Activated T-cell treated with anti-CD3 and anti-CD28 coated beads, Interleukin-2, amount 50 U/mL, for 1 hour (primary cell): ENCODE measurements around the gene ITIH5.

Experiments
- DNase-seq: peaks from one replicate; pipeline ENCODE4 v3.0.0-alpha.2; 2020

ITIH5 gene

DNA sequence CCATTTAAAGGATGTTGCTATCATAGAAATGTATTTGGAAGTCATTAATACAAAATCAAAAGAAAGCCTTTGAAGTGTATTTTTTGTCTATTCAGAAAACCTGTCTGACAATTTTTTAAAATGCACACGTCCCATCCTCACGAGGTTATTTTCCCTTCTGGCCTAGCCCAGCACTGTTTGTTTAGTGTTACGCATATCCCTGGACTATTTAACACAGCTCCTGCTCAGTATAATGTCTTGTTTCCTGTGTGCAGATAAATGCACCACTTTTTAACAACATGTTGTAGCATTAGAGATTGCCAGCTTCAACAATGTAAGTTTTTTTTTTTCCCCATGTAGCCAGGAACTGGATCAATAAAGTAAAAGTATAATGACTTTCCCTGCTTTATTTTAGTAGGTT, 153.3 kb downstream of the ITIH5 start:
- no peak for DNase-seq

DNA sequence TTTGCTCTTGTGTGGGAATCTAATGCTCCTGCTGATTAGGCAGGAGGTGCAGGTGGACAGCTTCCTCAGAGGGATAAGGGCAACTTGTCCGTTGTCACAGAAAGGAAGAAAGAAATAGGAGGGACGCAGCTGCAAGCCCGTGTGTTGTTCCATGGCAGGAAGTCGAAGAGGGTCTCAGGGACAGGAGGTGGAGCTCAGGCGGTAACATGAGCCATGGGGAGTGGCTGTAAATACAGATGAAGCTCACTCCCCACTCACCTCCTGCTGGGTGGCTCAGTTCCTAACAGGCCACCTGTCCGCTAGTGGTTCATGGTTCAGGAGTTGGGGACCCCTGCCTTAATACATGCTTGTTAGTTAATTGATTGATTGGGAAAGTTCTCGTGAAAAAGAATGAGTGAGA, 154.3 kb downstream of the ITIH5 start:
- DNase-seq, result no peak

GRCh38 chr10:7511612-7512011, 155.2 kb downstream of the ITIH5 start:
- DNase-seq, result no peak
